ENCODE data around the gene ZBTB5.

ZBTB5 gene

GRCh38 chr9:37438359-37438758 lies 26.9 kb downstream of the ZBTB5 start:
- no peak overlapping the region for H2BK12ac ChIP-seq (ENCODE audit: low read length)
- H3K4me3 ChIP-seq (ENCODE audit: low read depth, low read length): no peak overlapping the region
- H3K23ac ChIP-seq (ENCODE audit: low read length): no peak overlapping the region
- no peak overlapping the region for H3K4me2 ChIP-seq (ENCODE audit: low read length)
- H3K18ac ChIP-seq (ENCODE audit: low read length): no peak overlapping the region
- no peak overlapping the region for H4K12ac ChIP-seq (ENCODE audit: low read depth, low read length)
- no peaks in the 10 kb centered on the region for H3K79me1 ChIP-seq (ENCODE audit: low read length)
- no CpG with 5 or more reads among the region's 3 CpGs for WGBS (ENCODE audit: extremely low coverage, insufficient coverage, insufficient read length)
- no peaks in the 10 kb centered on the region for H3K79me2 ChIP-seq (ENCODE audit: control insufficient read depth, insufficient read depth, low read length, poor library complexity)
- H3K36me3 ChIP-seq (ENCODE audit: control insufficient read depth in 1 of 2, insufficient read depth in 2 of 2, low read length in 2 of 2): peaks cover 50 to 72% of the 10 kb centered on the region in 2 experiments
- H3K9me3 ChIP-seq (ENCODE audit: insufficient read depth, low read depth, low read length): no peaks in the 10 kb centered on the region
- H4K8ac ChIP-seq (ENCODE audit: low read depth, low read length): no peak overlapping the region
- no peak overlapping the region for H3K4ac ChIP-seq (ENCODE audit: low read depth, low read length)
- peaks cover 3 to 5% of the 10 kb centered on the region in 2 experiments for H3K4me1 ChIP-seq (ENCODE audit: control insufficient read depth in 1 of 2, insufficient read depth in 2 of 2, low read length in 2 of 2)
- H3K9ac ChIP-seq (ENCODE audit: low read length): no peak overlapping the region
- no peak overlapping the region for H2BK120ac ChIP-seq (ENCODE audit: insufficient read depth, low read length, poor library complexity)
- no peak overlapping the region for H3K27ac ChIP-seq (ENCODE audit: low read depth, low read length)
- no peak overlapping the region for H4K91ac ChIP-seq (ENCODE audit: low read depth, low read length)
- no peak overlapping the region for H2AFZ ChIP-seq (ENCODE audit: insufficient read depth, low read length, poor library complexity)
- no peak overlapping the region for H3K14ac ChIP-seq (ENCODE audit: low read length)
- no peak overlapping the region for H2AK5ac ChIP-seq (ENCODE audit: low read length)
- DNase-seq: no peak
- H3K27me3 ChIP-seq (ENCODE audit: insufficient read depth, low read length): no peaks in the 10 kb centered on the region
- no peak overlapping the region for H2BK5ac ChIP-seq (ENCODE audit: low read depth, low read length, poor library complexity)

GRCh38 chr9:37437621-37438020 lies 27.6 kb downstream of the ZBTB5 start:
- no peak overlapping the region for H2AK5ac ChIP-seq (ENCODE audit: low read length)
- H4K12ac ChIP-seq (ENCODE audit: low read depth, low read length): no peak overlapping the region

GRCh38 chr9:37437010-37437409 lies 28.2 kb downstream of the ZBTB5 start:
- DNase-seq: no peak
- H3K4me1 ChIP-seq (ENCODE audit: control insufficient read depth in 1 of 2, insufficient read depth in 2 of 2, low read length in 2 of 2): peaks cover 3 to 5% of the 10 kb centered on the region in 2 experiments
- H3K4me2 ChIP-seq (ENCODE audit: low read length): no peak overlapping the region
- H3K9ac ChIP-seq (ENCODE audit: low read length): no peak overlapping the region
- no peak overlapping the region for H2BK120ac ChIP-seq (ENCODE audit: insufficient read depth, low read length, poor library complexity)
- no peak overlapping the region for H2AFZ ChIP-seq (ENCODE audit: insufficient read depth, low read length, poor library complexity)
- WGBS (ENCODE audit: extremely low coverage, insufficient coverage, insufficient read length): no CpG with 5 or more reads among the region's 6 CpGs
- no peak overlapping the region for H3K4ac ChIP-seq (ENCODE audit: low read depth, low read length)
- H2BK5ac ChIP-seq (ENCODE audit: low read depth, low read length, poor library complexity): no peak overlapping the region
- no peak overlapping the region for H3K27ac ChIP-seq (ENCODE audit: low read depth, low read length)
- no peaks in the 10 kb centered on the region for H3K79me1 ChIP-seq (ENCODE audit: low read length)
- no peak overlapping the region for H3K18ac ChIP-seq (ENCODE audit: low read length)
- no peak overlapping the region for H3K23ac ChIP-seq (ENCODE audit: low read length)
- no peaks in the 10 kb centered on the region for H3K9me3 ChIP-seq (ENCODE audit: insufficient read depth, low read depth, low read length)
- no peak overlapping the region for H2BK12ac ChIP-seq (ENCODE audit: low read length)
- no peaks in the 10 kb centered on the region for H3K27me3 ChIP-seq (ENCODE audit: insufficient read depth, low read length)
- H4K91ac ChIP-seq (ENCODE audit: low read depth, low read length): no peak overlapping the region
- no peak overlapping the region for H2AK5ac ChIP-seq (ENCODE audit: low read length)
- H3K79me2 ChIP-seq (ENCODE audit: control insufficient read depth, insufficient read depth, low read length, poor library complexity): no peaks in the 10 kb centered on the region
- H4K12ac ChIP-seq (ENCODE audit: low read depth, low read length): no peak overlapping the region
- peaks cover 53 to 75% of the 10 kb centered on the region in 2 experiments for H3K36me3 ChIP-seq (ENCODE audit: control insufficient read depth in 1 of 2, insufficient read depth in 2 of 2, low read length in 2 of 2)
- no peak overlapping the region for H3K4me3 ChIP-seq (ENCODE audit: low read depth, low read length)
- no peak overlapping the region for H4K8ac ChIP-seq (ENCODE audit: low read depth, low read length)
- no peak overlapping the region for H3K14ac ChIP-seq (ENCODE audit: low read length)

More at GRCh38 chr9:37437621-37438020, 27.6 kb downstream of the ZBTB5 start:
- Histone ChIP-seq H3K27me3 (ENCODE audit: insufficient read depth, low read length) (no peaks in the 10 kb centered on the region), H3K9ac (ENCODE audit: low read length) (no peak overlapping the region), H3K4me1 (ENCODE audit: control insufficient read depth in 1 of 2, insufficient read depth in 2 of 2, low read length in 2 of 2) (peaks cover 3 to 5% of the 10 kb centered on the region in 2 experiments), H4K91ac (ENCODE audit: low read depth, low read length) (no peak overlapping the region), H3K4me3 (ENCODE audit: low read depth, low read length) (no peak overlapping the region), H4K8ac (ENCODE audit: low read depth, low read length) (no peak overlapping the region), H2AFZ (ENCODE audit: insufficient read depth, low read length, poor library complexity) (no peak overlapping the region), H2BK120ac (ENCODE audit: insufficient read depth, low read length, poor library complexity) (no peak overlapping the region), H3K79me1 (ENCODE audit: low read length) (no peaks in the 10 kb centered on the region), H3K4ac (ENCODE audit: low read depth, low read length) (no peak overlapping the region), H3K18ac (ENCODE audit: low read length) (no peak overlapping the region), H3K4me2 (ENCODE audit: low read length) (no peak overlapping the region), H3K27ac (ENCODE audit: low read depth, low read length) (no peak overlapping the region), H3K14ac (ENCODE audit: low read length) (no peak overlapping the region), H3K79me2 (ENCODE audit: control insufficient read depth, insufficient read depth, low read length, poor library complexity) (no peaks in the 10 kb centered on the region), H3K23ac (ENCODE audit: low read length) (no peak overlapping the region), H3K36me3 (ENCODE audit: control insufficient read depth in 1 of 2, insufficient read depth in 2 of 2, low read length in 2 of 2) (peaks cover 54 to 76% of the 10 kb centered on the region in 2 experiments), H2BK5ac (ENCODE audit: low read depth, low read length, poor library complexity) (no peak overlapping the region), H2BK12ac (ENCODE audit: low read length) (no peak overlapping the region), H3K9me3 (ENCODE audit: insufficient read depth, low read depth, low read length) (no peaks in the 10 kb centered on the region)
- no CpG with 5 or more reads among the region's 4 CpGs for WGBS (ENCODE audit: extremely low coverage, insufficient coverage, insufficient read length)
- no peak for DNase-seq

GRCh38 chr9:37436540-37436939 lies 28.7 kb downstream of the ZBTB5 start:
- no peak overlapping the region for H4K12ac ChIP-seq (ENCODE audit: low read depth, low read length)
- H3K9ac ChIP-seq (ENCODE audit: low read length): no peak overlapping the region
- no peak overlapping the region for H3K4me2 ChIP-seq (ENCODE audit: low read length)
- no peak overlapping the region for H2AFZ ChIP-seq (ENCODE audit: insufficient read depth, low read length, poor library complexity)
- no peaks in the 10 kb centered on the region for H3K79me2 ChIP-seq (ENCODE audit: control insufficient read depth, insufficient read depth, low read length, poor library complexity)
- WGBS (ENCODE audit: extremely low coverage, insufficient coverage, insufficient read length): no CpG with 5 or more reads among the region's 5 CpGs
- H3K23ac ChIP-seq (ENCODE audit: low read length): no peak overlapping the region
- H3K4me3 ChIP-seq (ENCODE audit: low read depth, low read length): no peak overlapping the region
- no peak overlapping the region for H3K18ac ChIP-seq (ENCODE audit: low read length)
- peaks cover 3 to 5% of the 10 kb centered on the region in 2 experiments for H3K4me1 ChIP-seq (ENCODE audit: control insufficient read depth in 1 of 2, insufficient read depth in 2 of 2, low read length in 2 of 2)
- H3K27ac ChIP-seq (ENCODE audit: low read depth, low read length): no peak overlapping the region
- no peaks in the 10 kb centered on the region for H3K27me3 ChIP-seq (ENCODE audit: insufficient read depth, low read length)
- no peak overlapping the region for H2AK5ac ChIP-seq (ENCODE audit: low read length)
- H4K8ac ChIP-seq (ENCODE audit: low read depth, low read length): no peak overlapping the region
- H3K14ac ChIP-seq (ENCODE audit: low read length): no peak overlapping the region
- H3K9me3 ChIP-seq (ENCODE audit: insufficient read depth, low read depth, low read length): no peaks in the 10 kb centered on the region
- no peak for DNase-seq
- H2BK120ac ChIP-seq (ENCODE audit: insufficient read depth, low read length, poor library complexity): no peak overlapping the region
- H2BK5ac ChIP-seq (ENCODE audit: low read depth, low read length, poor library complexity): no peak overlapping the region
- no peak overlapping the region for H3K4ac ChIP-seq (ENCODE audit: low read depth, low read length)
- no peaks in the 10 kb centered on the region for H3K79me1 ChIP-seq (ENCODE audit: low read length)
- H2BK12ac ChIP-seq (ENCODE audit: low read length): no peak overlapping the region
- no peak overlapping the region for H4K91ac ChIP-seq (ENCODE audit: low read depth, low read length)
- peaks cover 52 to 74% of the 10 kb centered on the region in 2 experiments for H3K36me3 ChIP-seq (ENCODE audit: control insufficient read depth in 1 of 2, insufficient read depth in 2 of 2, low read length in 2 of 2)

All from trophoblast cell (in vitro differentiated cells and primary cell).